ENCODE data around the gene IGFBPL1.

DNA sequence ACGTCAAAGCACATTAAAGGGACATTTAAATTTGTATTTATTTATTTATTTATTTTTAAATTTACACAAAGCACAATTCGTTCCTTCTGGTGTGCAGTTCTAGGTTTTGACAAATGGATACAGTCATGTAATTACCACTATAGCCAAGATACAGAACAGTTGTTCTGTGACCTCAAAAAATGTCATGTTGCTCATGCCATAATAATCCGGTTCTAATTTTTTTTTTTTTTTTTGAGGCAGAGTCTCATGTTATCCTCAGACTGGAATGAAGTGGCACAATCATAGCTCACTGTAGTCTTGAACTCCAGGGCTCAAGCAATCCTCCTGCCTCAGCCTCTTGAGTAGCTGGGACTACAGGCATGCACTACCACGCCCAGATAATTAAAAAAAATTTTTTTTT lies 7.8 kb downstream of the IGFBPL1 start:
- TF ChIP-seq POLR2AphosphoS5 (IDR thresholded peaks at IDR 0.05) (no peak), POLR2A (IDR thresholded peaks at IDR 0.05) (no peak)
- TF ChIP-seq, protein P1, sequence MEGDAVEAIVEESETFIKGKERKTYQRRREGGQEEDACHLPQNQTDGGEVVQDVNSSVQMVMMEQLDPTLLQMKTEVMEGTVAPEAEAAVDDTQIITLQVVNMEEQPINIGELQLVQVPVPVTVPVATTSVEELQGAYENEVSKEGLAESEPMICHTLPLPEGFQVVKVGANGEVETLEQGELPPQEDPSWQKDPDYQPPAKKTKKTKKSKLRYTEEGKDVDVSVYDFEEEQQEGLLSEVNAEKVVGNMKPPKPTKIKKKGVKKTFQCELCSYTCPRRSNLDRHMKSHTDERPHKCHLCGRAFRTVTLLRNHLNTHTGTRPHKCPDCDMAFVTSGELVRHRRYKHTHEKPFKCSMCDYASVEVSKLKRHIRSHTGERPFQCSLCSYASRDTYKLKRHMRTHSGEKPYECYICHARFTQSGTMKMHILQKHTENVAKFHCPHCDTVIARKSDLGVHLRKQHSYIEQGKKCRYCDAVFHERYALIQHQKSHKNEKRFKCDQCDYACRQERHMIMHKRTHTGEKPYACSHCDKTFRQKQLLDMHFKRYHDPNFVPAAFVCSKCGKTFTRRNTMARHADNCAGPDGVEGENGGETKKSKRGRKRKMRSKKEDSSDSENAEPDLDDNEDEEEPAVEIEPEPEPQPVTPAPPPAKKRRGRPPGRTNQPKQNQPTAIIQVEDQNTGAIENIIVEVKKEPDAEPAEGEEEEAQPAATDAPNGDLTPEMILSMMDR (IDR thresholded peaks at IDR 0.05 in 8 of 11, conservative IDR thresholded peaks at IDR 0.05 in 3 of 11): no peak

Data from spleen (tissue), 7 donors.